HG02642 (cell line): Measurements from ENCODE around the gene TRAPPC4.
"Not testable (repeated sequence)": the region's sequence is repeated elsewhere in the genome, so short reads cannot be mapped to it uniquely, and the experiment has no call there.

Experiments used
- ATAC-seq: cut with Tn5 transposase; IDR thresholded peaks from one replicate; pipeline ENCODE4 v1.9.1; 2021; ENCODE audit warnings: mild to moderate bottlenecking; ENCODE audit not compliant: unreplicated experiment, poor library complexity

Gene TRAPPC4

DNA sequence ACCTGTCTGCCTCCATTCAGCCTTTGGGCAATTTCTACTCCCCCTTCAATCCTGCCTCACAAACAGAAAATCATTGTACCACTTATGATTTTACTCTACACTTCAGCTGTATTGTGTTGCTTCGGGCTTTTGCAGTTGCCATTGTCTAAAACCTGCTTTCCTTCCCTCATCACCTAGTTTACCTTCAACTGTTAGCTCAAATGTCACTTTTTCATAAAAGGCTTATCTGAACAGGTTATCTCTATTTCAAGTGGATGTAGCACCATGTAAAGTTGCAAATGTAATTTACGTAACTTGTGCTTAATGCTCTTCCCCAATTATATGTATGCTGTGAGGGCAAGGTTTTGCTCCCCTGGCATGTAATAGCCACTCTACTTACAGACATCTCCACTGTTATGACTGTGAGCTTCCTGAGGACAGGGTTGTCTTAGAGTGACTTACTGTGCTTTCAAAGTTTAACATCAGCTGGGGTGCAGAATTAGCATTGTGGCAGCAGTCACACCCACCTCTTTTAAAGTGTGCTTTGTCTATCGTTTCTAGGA lies 5.9 kb upstream of the TRAPPC4 start:
- ATAC-seq: no peak

DNA sequence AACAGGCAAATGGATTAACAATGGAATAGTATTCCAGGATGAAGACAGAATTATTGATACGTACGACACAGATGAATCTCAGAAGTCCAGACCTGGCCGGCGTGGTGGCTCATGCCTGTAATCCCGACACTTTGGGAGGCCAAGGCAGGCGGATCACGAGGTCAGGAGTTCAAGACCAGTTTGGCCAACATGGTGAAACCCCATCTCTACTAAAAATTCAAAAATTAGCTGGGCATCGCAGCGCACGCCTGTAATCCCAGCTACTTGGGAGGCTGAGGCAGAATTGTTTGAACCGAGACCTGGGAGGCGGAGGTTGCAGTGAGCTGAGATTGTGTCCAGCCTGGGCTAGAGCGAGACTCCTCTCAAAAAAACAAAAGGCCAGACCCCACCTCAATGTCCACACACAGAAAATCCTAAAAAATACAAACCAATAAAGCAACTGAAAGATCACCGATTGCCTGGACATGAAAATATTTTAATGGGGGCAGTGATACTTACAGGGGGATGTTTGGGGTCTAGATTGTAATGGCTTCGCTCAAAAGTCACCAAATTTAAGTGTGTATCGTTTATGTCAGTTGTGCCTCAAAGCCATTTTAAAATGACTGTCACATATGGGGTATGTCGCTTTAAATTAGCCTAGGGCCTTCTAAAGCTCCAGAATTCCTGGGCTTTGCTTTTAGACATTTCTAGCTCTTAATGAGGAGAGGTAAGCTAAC lies 4.2 kb upstream of the TRAPPC4 start:
- no peak for ATAC-seq

DNA sequence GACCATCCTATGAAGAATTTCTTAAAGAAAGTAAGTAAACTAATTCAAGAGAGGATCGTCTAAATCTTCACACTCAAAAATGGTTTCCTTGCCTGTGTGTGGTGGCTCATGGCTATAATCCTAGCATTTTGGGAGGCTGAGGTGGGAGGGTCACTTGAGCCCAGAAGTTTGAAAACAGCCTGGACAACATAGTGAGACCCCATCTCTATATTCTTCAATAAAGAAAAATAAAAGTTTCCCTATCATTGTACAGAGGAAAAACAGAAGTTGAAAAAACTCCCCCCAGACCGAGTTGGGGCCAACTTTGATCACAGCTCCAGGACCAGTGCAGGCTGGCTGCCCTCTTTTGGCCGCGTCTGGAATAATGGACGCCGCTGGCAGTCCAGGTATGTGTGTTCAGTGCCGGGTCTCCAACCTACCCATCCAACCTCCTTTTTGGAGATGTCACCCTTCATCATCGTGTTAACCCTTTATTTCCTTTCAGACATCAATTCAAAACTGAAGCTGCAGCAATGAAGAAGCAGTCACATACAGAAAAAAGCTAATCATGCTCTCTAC lies 3.4 kb upstream of the TRAPPC4 start:
- no peak for ATAC-seq

DNA sequence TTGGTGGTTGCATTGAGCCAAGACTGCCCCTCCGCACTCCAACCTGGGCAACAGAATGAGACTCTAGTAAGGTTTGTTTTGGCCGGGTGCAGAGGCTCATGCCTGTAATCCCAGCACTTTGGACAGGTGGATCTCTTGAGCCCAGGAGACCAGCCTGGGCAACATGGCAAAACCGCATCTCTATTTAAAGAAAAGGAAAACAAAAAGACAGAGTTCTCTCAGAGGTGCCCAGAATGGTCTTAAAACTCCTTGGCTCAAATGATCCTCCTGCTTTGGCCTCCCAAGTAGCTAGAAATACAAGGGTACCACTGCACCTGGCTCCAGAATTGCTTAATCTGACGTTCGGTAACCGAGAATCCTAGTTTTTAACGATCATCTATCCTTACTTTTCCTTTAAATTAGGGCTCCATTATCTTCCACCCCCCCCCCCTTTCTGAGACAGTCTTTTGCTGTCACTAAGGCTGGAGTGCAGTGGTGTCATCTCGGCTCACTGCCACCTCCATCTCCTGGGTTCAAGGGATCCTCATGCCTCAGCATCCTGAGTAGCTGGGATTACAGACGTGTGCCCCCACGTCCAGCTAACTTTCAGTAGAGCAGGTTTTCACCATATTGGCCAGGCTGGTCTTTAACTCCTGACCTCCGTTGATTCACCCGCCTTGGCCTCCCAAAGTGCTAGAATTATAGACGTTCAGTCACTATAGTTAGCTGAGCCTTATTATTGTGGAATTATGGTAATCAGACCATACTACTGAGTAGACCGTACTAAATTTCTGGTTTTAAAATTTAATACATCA lies 2.2 kb upstream of the TRAPPC4 start:
- no peak for ATAC-seq

DNA sequence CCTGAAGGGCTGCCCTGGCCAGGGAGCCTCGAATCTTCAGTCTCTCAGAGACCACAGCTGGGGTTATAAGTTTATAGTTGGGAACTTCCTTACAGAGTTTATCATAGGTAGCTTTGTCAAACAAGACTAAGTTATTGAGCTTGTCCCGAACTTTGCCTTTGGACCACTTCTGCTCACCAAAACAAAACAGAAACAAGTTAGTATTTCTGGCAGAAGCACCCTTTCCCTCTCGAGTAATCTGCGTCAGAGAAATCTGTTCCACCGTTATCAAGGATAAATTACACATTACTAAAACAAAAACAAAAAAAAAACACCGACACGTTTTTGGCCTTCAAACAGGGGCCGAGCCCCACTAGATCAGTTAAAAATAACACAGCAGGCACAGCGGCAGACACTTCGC lies 1.2 kb upstream of the TRAPPC4 start:
- not testable (repeated sequence) for ATAC-seq

DNA sequence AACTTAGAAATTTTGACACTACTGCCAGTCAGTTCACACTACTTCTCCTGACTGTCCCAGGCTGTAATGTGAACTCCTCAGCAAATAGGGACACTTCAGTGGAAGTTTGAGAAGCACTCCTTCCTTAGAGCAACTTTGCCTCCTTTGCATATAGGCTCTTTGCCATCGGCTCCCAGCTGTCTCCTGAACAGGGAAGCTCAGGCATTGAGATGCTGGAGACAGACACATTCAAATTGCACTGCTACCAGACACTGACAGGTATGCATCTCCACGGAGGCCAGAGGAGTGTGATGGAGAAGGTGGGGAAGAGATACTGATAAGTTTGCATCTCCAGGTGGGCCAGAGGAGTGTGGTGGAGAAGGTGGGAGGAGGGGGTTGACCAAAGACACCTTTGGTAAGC lies 1.4 kb downstream of the TRAPPC4 start:
- ATAC-seq: no peak

DNA sequence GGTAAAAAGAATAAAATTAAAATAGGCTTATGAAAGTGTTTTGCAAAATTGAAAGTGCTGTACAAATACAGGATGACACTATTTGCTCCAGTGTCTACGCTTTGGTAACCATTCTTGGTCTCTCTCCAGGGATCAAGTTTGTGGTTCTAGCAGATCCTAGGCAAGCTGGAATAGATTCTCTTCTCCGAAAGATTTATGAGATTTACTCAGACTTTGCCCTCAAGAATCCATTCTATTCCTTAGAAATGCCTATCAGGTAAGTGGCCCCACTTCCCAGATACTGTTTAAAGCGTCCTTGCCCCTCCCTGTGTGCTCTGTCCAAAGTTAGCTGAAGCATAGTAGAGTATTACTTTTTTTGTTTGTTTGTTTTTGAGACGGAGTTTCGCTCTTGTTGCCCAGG lies 3.1 kb downstream of the TRAPPC4 start:
- no peak for ATAC-seq

DNA sequence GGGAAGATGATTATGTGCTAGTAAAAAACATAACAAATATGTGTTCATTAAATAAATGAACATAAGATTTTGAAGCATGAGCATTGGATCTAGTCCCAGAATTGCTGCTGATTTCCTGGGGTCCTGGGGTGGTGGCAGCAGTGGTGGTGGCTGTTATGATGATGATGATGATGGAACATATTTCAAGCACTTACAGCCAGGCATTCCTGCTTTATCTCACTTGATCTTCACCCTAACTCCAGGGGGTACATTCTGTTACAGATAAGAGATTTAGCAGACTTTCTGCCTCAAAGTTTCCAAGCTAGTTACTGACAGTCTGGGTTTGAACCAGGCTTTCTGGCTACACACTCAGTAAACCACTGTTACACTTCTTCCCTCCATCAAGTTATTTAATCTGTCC lies 5.2 kb downstream of the TRAPPC4 start:
- ATAC-seq: no peak

DNA sequence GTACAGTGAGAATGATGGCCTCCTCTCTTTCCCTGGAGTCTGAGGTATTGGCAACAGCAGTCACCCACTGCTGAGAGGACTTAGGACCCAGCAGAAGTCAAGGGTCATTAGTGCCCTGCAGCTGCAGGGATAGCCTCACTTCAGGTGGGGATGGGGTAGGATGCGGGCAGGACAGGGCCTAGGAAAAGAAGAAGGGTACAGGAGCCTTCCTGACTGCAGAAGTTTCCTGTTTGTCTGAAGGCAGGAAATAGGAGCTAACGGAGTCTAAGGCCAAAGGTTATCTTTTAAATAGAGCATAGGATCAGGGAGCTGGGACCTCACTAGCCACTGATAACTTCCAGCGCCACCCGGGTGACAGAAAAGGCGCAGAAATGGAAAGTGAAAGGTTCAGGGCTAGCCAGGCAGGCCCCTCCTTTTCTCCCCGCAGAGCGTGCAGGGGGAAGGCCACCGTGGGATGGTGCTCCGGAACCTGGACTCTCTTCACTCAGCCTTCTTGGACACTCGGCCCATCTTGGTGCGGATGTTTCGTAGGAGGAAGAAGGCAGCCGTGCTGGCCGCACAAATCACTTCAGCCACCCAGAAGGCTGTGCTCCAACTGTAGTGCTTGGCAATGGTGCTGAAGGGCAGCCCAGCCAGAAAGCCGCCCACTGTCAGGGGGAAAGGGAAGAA lies 6.0 kb downstream of the TRAPPC4 start:
- no peak for ATAC-seq

DNA sequence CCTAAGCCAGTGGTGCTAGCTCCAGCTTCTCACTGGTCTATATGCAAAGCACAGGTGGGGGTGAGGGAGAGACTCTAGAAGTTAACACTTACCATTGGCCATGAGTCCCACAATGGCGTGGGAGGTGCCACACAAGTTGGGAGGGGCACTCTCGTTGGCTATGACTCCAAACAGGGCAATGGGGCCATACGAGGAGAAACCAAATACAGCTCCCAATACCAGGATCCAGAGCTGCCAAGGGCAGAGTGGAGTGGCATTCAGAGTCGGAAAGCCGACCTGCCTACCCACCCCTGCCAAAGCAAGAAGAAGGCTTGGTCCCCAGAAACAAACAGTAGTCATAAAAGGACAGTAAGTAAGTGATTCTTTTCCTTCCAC lies 6.5 kb downstream of the TRAPPC4 start:
- ATAC-seq: no peak

DNA sequence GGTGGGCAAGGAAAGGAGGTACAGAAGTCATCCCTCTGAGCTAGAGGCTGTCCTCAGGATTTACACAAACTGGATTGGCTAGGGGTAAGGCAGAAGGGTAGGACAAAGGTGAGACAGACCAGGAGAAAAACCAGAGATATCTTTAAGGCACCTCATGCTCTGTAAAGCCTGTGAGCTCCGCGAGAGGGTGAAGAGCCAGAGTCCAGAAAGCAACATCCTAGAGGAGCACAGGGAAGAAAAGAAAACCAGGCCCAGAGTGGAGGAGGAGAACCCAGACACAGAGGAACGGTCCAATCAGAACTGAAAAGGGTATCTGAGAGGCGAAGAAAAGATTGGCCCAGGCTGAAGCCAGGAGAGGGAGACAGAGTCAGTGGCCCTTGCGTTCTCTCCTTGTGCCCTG lies 7.0 kb downstream of the TRAPPC4 start:
- ATAC-seq: no peak

DNA sequence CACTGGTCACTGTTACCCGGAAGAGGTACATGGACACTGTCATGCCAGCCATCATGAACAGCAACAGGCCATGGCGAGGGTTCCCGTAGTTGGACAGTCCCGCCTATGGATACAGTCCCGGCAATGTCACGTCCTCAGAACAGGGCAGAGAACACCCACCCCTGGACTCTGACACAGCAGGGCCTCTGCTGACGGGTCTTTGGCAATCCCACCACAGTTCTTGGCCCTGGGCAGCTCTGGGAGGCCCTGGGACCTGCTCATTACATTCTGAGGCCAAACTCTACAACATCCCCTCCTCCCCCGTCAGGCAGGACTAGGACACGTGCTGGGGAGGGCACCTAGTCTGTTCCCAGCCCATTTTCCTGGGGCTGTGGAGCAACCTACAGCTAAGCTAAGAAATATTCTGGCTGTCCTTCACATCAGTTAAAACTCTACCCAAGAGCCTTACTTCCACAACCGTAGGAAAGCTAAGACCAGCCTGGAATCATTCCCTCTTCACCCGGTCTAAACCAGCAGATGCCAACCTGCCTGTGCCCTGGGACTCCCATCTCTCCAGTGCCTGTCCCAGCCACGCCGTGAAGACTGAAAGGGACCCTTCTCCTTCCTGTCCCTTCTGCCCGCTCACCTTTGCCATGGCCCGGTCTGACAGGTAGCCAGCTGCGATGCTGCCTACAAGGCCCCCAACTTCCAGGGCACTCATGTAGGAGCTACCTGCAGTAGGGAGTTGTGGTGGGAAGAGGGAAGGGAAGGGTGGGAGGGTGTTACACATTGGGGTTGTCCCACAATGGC lies 7.6 kb downstream of the TRAPPC4 start:
- ATAC-seq: no peak

DNA sequence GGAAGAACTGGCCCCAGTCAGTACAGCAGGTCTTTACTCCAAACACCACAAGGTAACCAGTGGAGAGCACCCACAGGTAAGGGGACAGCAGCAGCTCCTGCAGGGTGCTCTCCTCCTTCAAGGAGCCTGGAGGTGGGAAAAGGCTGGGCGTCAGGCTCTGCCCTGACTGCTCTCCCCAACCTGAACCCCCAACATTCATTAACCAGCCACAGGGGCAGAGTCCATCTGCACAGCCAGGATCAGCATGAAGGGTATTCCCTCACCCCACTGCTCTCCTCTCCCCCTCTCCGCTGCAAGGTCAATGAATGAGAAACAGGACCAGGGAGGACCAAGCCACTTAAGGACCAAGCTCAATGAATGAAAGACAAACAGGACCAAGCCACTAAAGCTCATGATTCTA lies 8.4 kb downstream of the TRAPPC4 start:
- ATAC-seq: no peak

DNA sequence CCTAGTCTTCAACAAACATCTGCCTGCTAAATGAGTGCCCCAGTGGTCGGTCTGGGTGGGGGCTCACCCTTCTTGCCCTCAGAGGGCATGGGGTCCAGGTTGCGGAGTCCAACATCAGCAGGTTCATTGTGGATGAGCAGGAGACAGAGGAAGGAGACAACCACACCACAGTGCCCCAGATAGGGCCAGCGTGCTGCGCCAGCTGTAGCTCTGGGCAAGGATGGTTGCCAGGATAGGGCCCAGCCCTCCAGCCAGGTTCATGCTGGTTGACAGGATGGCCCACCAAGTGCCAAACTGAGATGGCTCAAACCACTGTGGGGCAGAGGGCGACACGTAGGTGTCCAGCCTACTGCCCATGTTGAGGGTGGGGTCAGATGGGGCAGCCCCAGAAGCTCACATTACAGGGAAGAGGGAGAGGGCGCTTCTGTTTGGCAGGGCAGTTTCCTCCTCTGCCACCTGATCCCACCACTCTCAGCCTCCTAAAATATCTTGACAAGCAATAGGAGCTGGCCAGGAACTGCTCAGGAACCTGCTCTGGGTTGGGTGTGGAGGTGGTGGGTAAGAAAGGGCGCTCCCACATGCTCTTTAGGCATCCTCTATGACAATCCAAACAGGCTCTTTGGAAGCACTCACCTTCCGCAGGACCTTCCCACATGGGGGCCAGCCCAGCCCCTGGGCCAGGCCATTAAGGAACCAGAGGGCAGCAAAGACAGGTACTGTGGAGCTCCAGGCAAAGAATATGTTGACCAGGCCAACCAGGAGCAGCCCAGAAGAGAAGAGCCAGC lies 9.2 kb downstream of the TRAPPC4 start:
- ATAC-seq: no peak

DNA sequence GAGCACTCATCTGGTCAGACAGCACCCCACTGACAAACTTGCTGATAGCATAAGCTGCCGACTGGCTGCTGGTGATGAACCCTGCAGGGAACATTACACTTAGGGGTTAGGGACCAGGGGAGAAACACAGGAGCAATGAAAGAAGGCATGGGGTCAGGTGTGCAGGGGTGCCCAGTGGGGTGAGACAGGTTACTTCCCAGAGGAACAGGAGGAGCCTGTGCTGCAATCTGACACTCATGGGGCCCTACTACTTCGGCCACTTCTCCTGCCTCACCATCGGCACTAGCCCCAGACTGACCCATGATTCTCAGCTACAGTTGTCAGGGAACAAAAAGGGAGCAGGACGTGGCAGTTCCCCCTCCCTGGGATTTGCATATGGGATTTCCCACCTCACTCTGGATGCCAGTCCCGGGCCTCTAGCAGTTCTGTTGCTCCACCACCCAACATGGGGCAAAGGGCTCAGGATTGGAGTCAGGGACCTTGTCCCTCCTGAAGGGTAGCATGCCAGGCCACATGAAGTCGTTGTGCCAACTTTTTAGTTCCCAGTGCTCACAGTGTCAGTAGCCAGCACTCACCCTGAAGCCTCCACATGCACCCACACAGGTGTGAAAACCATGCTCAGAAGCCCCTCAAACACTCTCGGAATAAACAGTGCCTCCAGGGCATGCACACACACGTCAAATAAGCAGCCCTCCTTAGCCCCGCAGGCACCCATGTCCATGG lies 9.9 kb downstream of the TRAPPC4 start:
- ATAC-seq: no peak

DNA sequence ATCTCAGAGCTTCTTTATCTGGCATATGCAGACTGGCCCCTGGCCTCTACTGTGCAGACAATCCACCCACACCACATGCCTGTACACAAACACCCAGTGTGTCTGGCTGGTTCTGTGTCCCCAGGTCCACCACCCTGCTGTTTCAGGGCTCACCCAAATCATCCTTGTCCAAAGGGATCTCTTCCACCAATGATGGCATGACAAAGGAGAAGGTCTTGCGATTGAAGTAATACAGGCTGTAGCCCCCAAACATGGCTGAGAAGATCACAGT lies 10.4 kb downstream of the TRAPPC4 start:
- ATAC-seq: no peak

DNA sequence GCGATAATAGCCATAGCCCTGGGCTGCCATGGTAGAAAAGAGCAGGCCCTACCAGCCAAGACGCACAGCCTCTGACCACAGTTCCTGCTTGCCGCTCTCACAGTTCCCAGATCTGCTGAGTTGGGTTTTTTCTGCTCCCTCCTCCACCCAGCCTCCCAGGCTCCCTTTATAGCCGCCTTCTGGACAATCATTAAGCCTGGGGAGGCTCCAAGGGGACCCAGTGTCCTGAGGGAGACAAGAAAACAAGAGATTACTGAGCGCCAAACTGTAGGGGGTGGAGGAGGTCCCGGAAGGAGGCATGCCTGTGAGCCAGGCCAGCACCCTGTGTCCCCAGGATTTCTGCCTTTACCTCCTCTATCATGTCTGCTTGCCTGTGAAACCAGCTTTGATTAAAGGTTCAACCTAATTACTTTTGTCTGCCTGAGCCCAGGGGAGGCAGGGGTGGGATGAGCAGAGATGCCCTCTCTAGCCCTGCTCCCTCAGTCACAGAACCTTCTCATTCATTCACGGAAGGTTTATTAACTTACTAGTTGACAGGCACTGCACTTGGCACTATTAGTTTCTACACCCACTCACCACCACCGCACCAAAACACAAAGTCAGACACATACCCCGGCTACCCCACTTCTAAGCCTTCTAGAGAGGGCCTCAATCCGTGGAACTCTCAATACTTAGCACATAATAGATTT lies 10.9 kb downstream of the TRAPPC4 start:
- ATAC-seq: peak; percentile 11

DNA sequence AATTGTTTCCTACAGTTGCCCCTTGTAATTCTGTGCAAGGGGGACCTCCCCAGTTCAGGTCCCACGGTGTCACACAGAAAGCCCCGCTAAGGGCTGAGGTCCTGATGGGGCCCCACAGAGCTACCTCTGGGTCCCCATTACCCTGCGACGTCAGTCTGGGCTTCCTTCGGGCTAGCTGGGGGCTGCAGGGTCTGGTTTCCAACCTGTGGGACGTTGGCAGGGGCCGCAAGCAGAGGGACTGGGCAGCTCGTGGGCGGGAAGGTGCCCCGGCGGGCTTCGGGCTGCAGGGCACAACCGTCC lies 11.4 kb downstream of the TRAPPC4 start:
- peak; percentile 19 for ATAC-seq
